Stimulated activated CD8-positive, alpha-beta memory T cell treated with anti-CD3 and anti-CD28 coated beads, Interleukin-7, amount 100 ng/mL, for 48 hours (primary cell): ENCODE results near the gene HDAC10.
"Not testable (repeated sequence)": the region's sequence is repeated elsewhere in the genome, so short reads cannot be mapped to it uniquely, and the experiment has no call there.

ENCODE experiments used
- DNase-seq, 2 donors: peaks; one replicate each; pipeline ENCODE4 v3.0.0-alpha.2; 2020; ENCODE audit warnings: low read depth in 1 of 2; ENCODE audit errors: extremely low read depth in 1 of 2

The HDAC10 gene

DNA sequence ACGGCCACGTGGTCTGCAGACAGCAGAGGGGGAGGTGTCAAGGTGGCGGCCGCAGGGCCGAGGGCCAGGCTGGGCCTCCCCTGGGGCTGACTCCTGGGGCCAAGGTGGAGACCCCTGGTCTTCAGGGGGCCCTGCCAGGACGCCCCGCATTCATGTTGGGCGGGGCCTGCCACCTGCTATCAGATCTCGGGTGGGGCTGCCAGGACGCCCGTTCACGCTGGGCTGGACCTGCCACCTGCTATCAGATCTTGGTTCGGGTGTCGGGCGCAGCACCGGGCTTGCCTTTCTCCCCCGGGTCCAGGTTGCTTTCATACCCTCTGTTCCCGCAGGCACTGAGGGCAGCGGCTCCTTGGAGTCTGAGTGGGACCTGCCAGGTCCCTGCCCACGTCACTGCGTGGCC lies 35.2 kb upstream of the HDAC10 start:
- no peak for DNase-seq

DNA sequence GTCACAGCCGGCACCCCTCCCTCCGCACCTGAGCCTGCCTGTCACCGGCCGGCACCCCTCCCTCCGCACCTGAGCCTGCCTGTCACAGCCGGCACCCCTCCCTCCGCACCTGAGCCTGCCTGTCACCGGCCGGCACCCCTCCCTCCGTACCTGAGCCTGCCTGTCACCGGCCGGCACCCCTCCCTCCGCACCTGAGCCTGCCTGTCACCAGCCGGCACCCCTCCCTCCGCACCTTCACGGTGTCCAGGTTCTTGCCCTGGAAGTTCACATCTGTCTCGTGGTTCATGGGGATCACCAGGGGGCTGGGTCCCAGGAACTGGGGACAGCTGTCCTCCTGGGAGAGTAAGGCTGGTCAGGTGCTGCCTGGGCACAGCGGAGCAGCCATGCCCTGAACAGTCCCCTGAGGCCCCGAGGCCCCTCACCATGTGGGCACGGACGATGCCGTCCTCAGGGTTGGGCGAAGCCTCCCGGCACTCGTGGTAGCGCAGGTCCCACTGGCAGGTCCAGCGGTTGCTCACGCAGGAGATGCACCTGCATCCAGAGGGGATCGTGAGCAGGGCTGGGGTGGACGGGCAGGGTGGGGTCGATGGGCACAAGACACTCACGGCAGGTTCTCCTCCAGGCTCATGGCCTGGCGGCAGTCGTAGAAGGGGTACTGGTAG lies 34.6 kb upstream of the HDAC10 start:
- DNase-seq, result no peak

DNA sequence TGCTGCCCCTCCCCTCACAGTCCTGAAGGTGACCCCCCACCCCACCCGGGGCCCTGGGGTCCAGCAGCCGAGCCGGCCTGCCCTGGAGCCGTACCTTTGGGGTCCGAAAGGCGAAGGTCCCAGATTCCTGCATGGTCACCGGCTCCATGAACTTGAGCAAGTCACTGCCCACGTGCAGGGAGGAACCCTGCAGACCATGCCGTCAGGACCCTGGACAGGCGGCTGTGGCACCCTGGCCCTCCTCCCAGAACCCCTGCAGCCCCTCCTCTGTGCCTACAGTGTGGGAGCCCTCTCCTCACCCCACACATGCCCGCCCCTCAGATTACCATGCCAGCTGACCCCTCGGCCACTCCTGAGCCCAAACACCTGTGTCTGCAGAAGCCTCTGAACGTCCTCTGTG lies 33.4 kb upstream of the HDAC10 start:
- no peak for DNase-seq

DNA sequence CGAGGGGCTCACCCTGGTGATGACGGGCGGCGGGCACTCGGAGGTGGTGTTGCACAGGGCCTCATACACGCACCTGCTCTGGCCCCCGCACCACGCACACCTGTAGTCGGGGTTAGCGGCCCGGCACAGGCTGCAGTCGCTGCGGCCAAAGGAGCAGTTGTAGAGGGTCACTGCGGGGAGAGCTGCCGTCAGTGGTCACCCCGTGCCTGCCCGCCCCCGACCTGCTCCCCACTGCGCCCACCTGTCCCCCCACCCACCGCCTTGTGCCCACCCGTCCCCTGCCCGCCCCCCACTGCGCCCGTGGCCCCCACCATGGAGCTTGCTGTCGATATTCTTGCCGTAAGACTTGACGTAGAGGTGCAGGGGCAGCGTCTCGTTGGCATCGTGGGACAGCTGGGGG lies 32.8 kb upstream of the HDAC10 start:
- DNase-seq, result no peak

DNA sequence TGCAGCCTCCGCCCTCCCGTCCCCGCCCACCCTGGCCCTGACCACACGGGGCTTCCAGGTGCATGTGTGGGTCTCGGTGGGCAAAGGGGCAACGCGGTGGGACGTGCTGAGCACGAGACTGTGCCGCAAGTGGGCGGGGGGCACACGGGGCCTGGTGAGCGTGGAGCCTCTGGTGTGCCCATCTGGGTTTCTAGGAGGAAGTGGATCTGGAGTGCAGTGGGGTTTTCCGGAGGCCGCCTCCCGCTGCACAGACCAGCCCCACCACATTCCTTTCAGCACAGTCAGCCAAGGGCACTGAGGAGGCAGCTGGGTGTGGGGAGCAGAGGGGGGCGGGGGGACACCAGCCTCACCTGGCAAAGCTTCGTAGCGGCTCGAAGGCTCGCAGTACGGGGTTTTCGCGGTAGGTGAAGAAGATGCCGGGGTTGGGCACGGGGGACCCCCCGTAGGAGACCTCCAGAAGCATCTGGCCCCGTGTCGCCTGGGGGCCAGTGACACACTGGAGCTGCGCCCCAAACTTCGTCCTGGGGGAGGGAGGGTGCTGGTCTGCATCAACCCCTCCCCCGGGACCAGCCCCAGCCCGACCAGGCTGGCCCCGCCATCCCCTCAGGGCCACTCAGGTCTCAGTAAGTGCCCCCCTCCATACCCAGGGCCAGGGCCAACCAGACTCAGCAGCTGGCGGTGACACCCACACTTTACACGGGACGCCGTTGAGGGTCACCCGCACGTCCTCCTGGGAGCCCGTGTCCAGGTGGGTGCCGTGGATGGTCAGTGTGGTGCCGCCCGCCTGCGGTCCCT lies 31.5 kb upstream of the HDAC10 start:
- DNase-seq, result no peak

DNA sequence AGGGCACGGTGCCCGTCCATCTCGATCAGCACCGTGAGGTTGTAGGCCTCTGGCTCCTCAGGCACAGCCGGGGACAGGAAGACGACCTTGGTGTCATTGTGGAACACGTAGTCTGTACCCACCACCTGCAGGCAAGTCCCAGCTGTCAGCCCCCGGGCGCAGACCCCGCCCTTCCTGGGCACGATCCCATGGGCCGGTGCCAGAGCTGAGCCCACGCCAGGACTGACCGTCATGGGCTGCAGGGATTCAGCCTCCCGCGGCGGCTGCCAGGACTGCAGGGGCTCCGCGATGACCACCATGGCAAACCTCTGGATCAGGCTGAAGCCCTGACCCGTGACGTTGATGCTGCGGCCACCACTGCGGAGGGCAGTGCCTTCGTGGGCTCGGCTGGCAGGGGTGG lies 30.9 kb upstream of the HDAC10 start:
- no peak for DNase-seq

DNA sequence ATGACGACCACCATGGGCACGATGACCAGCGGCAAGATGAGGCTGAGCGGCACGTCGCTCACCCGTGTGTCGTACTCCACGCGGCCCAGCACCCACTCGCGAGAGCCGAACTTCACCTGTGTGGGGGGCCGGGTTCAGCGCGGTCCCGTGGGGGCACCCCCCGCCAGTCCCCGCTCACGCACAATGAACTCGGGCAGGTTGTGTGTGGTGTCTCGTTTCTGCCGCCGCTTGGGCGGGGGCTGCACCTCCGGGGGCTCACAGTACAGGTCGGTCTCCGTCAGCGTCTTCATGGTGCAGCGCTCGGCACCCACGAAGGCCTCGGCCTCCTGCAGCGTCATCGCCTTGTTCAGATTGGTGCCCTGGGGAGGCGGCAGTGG lies 30.3 kb upstream of the HDAC10 start:
- no peak for DNase-seq

DNA sequence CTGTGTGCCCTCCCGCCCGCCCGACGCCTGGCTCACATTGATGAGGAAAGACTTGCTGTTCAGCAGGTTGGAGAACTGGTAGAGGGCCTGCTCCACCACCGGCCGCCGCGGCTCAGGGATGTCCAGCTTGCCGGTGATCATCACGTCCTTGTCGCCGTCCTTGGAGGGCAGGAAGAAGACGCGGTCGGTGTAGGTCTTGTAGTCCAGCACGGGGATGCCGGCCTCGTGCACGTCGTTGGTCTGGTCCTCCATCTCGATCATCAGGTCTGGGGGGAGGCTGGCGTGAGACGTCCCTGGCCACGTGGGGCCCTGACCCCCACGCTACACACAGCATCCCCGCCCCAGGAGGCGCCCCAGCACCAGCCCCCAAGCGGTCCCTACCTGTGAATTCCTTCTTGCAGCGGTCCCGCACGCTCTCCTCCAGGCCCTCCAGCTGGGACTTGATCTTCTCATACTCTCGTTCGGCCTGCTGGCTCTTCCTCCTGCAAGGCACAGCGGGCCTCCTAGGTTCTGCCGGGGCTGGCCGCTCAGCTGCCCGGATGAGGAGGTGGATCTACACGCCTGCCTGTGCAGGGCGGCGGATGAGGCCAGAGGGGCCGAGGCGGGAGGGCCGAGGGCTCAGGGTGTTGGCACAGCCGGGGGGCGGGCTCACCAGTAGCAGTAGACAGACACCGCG lies 29.8 kb upstream of the HDAC10 start:
- no peak for DNase-seq

DNA sequence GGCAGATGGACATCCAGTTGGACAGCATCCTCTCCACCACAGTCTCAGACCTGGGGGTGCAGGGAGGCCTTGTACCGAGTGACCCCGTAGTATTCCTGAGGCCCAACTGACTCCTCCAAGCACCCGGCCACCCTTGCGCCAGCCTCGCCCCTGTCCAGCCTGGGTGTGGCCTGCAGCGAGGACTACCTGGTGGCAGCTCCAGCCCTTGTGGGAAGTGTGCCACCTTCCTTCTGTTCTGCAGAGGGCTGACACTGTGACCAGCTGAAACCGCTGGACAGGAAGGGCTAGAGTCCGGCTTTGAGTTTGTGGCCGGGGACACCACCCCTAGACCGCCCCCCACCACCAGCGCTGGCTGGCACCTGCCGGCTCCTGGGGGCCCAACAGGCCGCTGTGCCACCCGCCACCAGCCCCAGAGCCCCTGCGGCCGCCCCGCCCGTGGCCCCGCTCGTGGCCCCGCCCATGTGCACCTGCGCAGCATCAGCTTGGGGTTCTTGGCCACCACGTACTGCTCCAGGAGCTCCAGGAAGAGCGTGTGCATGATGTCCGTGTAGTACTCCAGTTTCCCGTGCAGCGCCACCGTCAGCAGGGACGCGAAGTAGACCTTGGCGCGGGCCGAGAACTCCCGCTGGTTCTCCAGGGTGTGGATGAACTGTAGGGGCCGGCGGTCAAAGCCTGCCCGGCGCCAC lies 29.1 kb upstream of the HDAC10 start:
- no peak for DNase-seq

DNA sequence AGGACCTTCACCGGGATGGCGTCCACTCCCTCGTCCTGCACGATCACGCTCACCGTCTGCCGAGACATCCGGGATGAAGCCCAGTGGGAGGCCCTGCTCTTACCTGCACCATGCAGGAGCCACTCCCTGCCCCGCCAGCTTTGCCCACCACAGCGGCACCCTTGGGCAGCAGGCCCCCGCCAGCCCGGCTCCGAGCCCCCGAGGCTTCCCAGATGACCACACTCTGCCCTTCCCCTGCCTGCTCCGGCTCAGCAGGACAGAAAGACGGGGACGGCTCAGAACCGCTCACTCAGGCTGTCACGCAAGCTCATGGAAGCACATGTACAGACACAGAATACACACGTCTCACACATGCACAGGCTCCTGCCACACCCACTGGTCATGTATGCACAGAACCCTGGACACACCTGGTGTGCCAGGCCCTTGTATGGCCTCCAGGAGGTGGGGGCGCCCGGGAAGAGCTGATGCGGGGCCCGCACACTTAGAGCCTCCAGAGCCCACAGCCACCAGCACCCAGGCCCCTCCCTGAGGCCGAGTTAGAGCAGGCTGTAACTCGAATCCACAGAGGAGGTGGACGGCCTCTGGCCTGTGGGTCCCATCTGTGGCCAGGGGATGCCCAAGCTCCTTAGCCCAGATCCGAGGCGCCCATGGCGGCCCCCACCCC lies 28.0 kb upstream of the HDAC10 start:
- DNase-seq, result no peak

DNA sequence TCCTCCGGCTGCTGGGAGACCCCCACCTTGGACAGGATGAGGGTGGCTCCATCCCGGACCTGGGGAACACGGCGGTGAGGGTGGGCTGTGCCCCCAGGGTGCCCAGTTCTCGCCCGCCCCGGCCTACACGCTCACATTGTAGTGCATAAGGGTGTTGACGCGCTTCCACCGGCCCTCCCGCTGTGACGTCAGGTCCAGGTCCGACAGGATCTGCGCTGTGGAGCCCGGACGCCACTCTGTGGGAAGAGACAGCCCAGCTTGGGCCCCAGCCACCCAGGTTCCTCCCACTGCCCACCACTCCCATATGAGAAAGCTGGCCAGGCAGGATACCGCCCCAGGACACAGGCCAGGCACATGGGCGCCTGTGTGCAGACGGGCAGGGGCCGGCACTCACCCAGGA lies 27.4 kb upstream of the HDAC10 start:
- no peak for DNase-seq

DNA sequence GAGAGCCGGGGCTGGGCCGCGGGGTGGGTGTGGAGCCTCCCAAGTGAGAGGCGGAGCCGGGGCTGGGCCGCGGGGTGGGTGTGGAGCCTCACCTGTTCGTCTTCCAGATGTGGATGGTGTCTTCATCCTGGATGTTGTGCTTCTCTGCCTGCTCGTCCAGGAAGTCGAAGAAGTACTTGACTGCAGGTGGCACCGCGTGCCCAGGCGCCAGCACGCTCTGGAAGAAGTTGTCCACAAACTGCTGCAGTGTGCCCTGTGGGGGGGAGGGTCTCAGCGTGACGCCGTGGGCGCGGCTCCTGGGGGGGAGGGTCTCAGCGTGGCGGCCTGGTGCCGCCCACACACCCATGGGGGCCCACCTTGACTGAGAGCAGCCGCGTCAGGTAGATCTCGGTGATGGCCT lies 26.7 kb upstream of the HDAC10 start:
- DNase-seq, result no peak

DNA sequence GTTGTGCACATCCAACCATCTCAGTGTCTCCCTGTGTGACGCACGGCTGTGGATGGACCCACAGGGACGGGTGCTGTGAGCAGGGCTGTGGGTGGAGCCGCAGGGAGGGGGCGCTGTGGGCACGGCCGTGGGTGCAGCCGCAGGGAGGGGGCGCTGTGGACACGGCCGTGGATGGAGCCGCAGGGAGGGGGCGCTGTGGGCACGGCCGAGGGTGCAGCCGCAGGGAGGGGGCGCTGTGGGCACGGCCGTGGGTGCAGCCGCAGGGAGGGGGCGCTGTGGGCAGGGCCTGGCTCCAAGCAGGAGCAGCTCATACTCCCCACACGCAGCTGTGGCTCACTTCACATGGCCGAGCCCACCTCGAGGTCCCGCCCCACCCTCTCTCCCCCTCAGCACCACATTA lies 25.1 kb upstream of the HDAC10 start:
- peak in 1 of 2 donors; percentile 41 for DNase-seq

DNA sequence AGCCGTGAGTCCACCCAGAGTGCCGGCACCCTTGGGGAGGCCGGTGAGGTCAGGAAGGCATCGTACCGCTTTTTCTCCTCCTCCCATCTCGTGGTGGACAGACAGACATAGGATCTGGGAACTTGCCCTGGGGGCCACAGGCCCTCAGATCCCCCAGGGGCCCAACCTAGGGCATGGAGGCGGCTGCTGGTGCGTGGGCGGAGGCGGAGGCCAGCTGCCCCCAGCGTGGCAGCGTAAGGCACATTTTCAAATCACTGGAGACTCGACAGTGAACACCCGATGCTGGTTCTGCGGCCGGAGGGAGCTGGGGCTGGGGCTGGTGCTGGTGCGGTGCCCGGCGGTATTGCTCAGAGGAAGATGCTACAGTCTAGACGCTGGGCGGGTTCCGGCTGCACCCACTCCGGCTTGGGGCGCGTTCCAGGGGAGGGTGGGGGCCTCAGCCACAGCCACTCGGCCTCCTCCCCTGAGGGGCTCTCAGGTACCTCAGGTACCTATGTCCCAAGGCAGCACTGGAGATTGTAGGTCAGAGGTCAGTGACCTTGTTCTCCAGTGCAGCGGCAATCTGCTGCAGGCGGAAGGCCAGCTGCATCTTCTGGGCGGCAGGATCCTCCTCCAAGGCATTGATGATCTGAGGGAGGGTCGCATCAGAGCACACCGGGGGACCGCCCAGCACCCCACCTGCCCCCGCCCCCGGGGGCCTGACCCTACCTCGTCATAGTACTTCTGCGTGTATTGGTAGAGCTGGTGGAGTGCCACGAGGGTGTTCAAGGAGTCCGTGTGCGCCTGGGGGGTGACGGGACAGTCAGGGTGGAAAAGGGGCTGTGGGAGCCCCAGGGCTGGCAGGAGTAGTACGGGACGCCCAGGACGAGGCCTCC lies 24.4 kb upstream of the HDAC10 start:
- DNase-seq, result no peak

DNA sequence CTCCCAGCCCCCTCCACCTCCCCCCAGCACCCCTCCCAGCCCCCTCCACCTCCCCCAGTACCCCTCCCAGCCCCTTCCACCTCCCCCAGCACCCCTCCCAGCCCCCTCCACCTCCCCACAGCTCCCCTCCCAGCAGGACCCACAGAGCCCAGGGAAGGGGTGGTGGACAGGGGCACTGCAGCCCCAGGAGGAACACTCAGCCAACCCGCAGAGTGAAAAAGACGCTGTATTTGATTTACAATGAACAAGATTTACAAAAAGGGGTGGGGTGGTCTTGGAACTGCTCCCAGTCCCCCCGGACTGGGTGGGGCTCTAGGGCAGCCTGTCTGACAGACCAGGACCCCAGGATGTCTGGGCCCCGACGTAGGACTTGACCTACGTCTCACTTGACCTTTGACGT lies 23.7 kb upstream of the HDAC10 start:
- no peak for DNase-seq

DNA sequence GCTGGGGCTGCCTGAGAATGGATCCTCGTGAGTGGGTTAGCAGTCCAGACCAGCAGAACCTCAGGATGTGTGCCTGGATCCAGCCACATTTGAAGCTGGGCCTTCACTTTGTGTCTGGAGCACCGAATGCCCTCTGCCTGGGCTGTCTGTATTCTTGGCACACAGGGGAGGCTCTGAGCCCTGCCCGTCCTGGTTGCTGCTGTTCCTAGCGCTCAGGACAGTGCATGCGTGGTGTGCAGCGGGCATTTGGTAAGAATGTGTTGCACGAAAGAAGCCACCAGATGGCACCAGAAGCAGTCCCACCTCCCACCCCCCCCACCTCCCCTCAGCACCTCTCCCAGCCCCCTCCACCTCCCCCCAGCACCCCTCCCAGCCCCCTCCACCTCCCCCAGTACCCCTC lies 23.2 kb upstream of the HDAC10 start:
- DNase-seq, result no peak

DNA sequence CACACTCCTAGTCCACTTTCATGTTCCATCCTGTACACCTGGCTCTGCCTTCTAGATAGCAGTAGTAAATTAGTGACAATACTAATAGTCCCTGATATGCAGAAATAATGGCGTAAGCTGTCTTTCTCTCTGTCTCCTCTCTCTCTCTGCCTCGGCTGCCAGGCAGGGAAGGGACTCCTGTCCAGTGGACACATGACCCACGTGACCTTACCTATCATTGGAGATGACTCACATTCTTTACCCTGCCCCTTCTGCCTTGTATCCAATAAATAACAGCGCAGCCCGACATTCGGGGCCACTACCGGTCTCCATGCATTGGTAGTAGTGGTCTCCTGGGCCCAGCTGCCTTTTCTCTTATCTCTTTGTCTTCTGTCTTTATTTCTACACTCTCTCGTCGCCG lies 22.7 kb upstream of the HDAC10 start:
- DNase-seq, result not testable (repeated sequence)

DNA sequence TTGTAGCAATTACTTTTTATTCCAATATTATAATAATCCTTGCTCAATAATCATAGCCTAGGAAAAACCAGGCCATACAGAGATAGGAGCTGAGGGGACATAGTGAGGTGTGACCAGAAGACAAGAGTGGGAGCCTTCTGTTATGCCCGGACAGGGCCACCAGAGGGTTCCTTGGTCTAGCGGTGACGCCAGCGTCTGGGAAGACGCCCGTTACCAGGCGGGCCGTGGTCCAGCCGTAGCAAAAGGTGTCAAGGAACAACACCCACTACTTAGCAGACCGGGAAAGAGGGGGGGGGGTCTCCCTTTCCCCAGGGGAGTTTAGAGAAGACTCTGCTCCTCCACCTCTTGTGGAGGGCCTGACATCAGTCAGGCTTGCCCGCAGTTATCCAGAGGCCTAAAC lies 22.3 kb upstream of the HDAC10 start:
- DNase-seq, result not testable (repeated sequence)

DNA sequence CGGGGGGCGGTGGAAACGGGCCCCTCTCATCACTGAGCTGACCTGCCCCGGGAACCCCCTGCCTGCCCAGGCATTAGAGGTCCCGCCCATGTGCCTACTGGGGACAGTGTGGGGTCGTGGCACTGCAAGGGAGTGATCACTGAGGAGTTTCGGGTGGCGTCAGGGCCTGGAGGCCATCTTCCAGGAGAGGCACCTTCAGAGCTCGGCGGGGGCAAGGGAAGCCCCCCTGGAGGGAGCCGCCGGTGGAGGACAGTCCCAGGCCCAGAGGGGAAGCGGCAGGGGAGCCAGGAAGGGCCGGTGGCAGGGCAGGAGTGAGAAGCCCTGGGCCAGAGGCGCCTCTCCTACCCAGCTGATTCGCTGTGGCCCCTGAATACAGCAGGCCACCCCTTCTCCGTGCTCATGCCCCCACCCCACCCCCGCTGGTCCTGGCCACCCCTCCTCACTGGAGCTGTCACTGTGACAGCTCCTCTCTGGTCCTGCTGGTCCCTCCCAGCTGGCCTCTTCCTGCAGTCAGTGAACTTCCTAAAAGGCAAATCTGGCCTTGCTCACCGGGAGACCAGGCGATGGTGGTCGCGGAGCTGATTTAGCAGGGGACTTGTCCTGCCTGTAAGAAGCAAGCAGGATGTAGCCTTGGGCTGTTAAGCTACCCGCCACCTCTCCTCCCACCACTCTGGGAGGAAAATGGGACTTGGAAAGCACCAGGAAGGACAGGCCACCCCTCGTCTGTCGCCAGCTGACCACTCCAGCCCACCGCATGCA lies 21.2 kb upstream of the HDAC10 start:
- no peak for DNase-seq
